Natural killer cell (primary cell): ENCODE data around the gene KHNYN. TPM values are rescaled to one million over a fixed set of nuclear protein-coding genes. Genes with fewer than 3 reads are reported as not detected.

Experiments
- ATAC-seq, 3 donors: fragments of 150-1000 bp in 2 of 3; fragments of 200-7000 bp in 1 of 3; cut with Tn5 transposase; 1 replicate in 1 of 3; 2 replicates in 2 of 3; pipeline ENCODE4 v1.10.0; 2021; ENCODE audit warnings: mild to moderate bottlenecking in 2 of 3, moderate library complexity in 2 of 3
- DNase-seq, 2 donors: peaks; one replicate each; pipeline versions ENCODE4 v3.0.0 to v3.0.0-alpha.2; 2013 to 2021; ENCODE audit warnings: mixed read lengths in 1 of 2
- H3K27ac ChIP-seq: one replicate; pipeline ENCODE4 v1.5.1; 2013; ENCODE audit warnings: mild to moderate bottlenecking, low read length
- H3K27me3 ChIP-seq: one replicate; pipeline ENCODE4 v1.6.1; 2013; ENCODE audit warnings: low read length; ENCODE audit not compliant: control insufficient read depth, insufficient read depth
- H3K36me3 ChIP-seq: one replicate; pipeline ENCODE4 v1.6.1; 2013; ENCODE audit warnings: low read length; ENCODE audit not compliant: control insufficient read depth, insufficient read depth
- H3K4me1 ChIP-seq: one replicate; pipeline ENCODE4 v1.6.1; 2013; ENCODE audit warnings: low read length; ENCODE audit not compliant: control insufficient read depth, insufficient read depth
- H3K4me3 ChIP-seq: one replicate; pipeline ENCODE4 v1.5.1; 2013; ENCODE audit warnings: low read length
- H3K9me3 ChIP-seq: one replicate; pipeline ENCODE4 v1.6.1; 2013; ENCODE audit warnings: low read length; ENCODE audit not compliant: control insufficient read depth, insufficient read depth
- H3K27ac Mint-ChIP-seq, 2 donors: one replicate each; pipeline ENCODE4 v1.8.0; 2022; ENCODE audit warnings: mild to moderate bottlenecking in 2 of 2, mixed read lengths in 2 of 2, moderate library complexity in 1 of 2
- H3K27me3 Mint-ChIP-seq, 2 donors: one replicate each; pipeline ENCODE4 v1.8.0; 2022; ENCODE audit warnings: low read depth in 2 of 2, mixed read lengths in 2 of 2
- H3K36me3 Mint-ChIP-seq: one replicate; pipeline ENCODE4 v1.8.0; 2022; ENCODE audit warnings: mixed read lengths
- H3K4me1 Mint-ChIP-seq, 2 donors: one replicate each; pipeline ENCODE4 v1.8.0; 2022; ENCODE audit warnings: mixed read lengths in 2 of 2
- H3K4me3 Mint-ChIP-seq: one replicate; pipeline ENCODE4 v1.8.0; 2022; ENCODE audit warnings: mild to moderate bottlenecking, moderate library complexity, mixed read lengths
- H3K9me3 Mint-ChIP-seq, 2 donors: one replicate each; pipeline ENCODE4 v1.8.0; 2022; ENCODE audit warnings: mixed read lengths in 2 of 2
- CTCF ChIP-seq: fragments of 200-600 bp; IDR thresholded peaks from one replicate; pipeline ENCODE4 v1.8.0; 2022; ENCODE audit warnings: antibody characterized with exemption
- WGBS: methylation state at CpG from one replicate; pipeline ENCODE4 v1.1.7; 2013; ENCODE audit warnings: missing lambda C conversion rate; ENCODE audit not compliant: insufficient coverage; 5-methylcytosine and 5-hydroxymethylcytosine counted together
- intact Hi-C: fragments of 100-400 bp; cut with micrococcal nuclease; formaldehyde crosslinking; loops from one replicate; pipeline ENCODE4 v1.14.2; 2022
- total RNA-seq, 4 donors: library from RNA; stranded (reverse); fragments of 120-200 nt in 1 of 4; gene quantifications; one replicate each; pipeline versions ENCODE4 v1.2.3 to v1.2.4, GENCODE V29; 2013 to 2022

Gene KHNYN
- total RNA-seq, 3 donors from 2014 or later (not counting 1 experiment from before 2014, with no cell fraction given): 106 to 141 (median 116) TPM

GRCh38 chr14:24437020-24437735, 7.4 kb downstream of the KHNYN start:
- DNase-seq: peak in 1 of 2 donors; percentile 39
- WGBS: 66% methylated on average over 12 of the region's 12 CpGs
- no peaks in the 10 kb centered on the region for H3K27me3 Mint-ChIP-seq
- H3K27ac Mint-ChIP-seq: peak overlapping the region; percentile 19 to 50
- no peak overlapping the region for H3K27ac ChIP-seq
- no peaks in the 10 kb centered on the region for H3K27me3 ChIP-seq
- H3K4me1 ChIP-seq: peaks cover 36% of the 10 kb centered on the region
- no peaks in the 10 kb centered on the region for H3K36me3 Mint-ChIP-seq
- no peak for ATAC-seq
- H3K9me3 Mint-ChIP-seq: no peaks in the 10 kb centered on the region
- peak; percentile 15 for TF ChIP-seq CTCF
- H3K9me3 ChIP-seq: no peaks in the 10 kb centered on the region
- peaks cover 31 to 58% of the 10 kb centered on the region in 2 donors for H3K4me1 Mint-ChIP-seq
- peaks cover 70% of the 10 kb centered on the region for H3K36me3 ChIP-seq
- H3K4me3 Mint-ChIP-seq: peak overlapping the region; percentile 31
- intact Hi-C loops: loop anchor here (10.0 kb wide), 1 partner anchor 192 kb away; the partner anchor contains the start of gene TINF2
- no peak overlapping the region for H3K4me3 ChIP-seq

- Mint-ChIP-seq H3K4me1 (peaks cover 36 to 63% of the 10 kb centered on the region in 2 donors), H3K36me3 (no peaks in the 10 kb centered on the region), H3K9me3 (no peaks in the 10 kb centered on the region), H3K27ac (peak overlapping the region; percentile 19 to 45), H3K27me3 (no peaks in the 10 kb centered on the region), H3K4me3 (no peak overlapping the region)
- intact Hi-C loops: loop anchor here (10.0 kb wide), 1 partner anchor 193 kb away; the partner anchor contains the start of gene TINF2
- peaks cover 32% of the 10 kb centered on the region for H3K4me1 ChIP-seq
- H3K27ac ChIP-seq: no peak overlapping the region
- no peak for TF ChIP-seq CTCF
- H3K9me3 ChIP-seq: no peaks in the 10 kb centered on the region
- WGBS: 69% methylated on average over 2 of the region's 2 CpGs
- DNase-seq: no peak
- no peak overlapping the region for H3K4me3 ChIP-seq
- peaks cover 65% of the 10 kb centered on the region for H3K36me3 ChIP-seq
- no peaks in the 10 kb centered on the region for H3K27me3 ChIP-seq
- ATAC-seq: no peak
These were observed 7.9 kb downstream of the KHNYN start for GRCh38 chr14:24437736-24438067.

GRCh38 chr14:24438223-24439097, 8.7 kb downstream of the KHNYN start:
- H3K4me3 ChIP-seq: no peak overlapping the region
- DNase-seq (no peak), ATAC-seq (no peak)
- Mint-ChIP-seq H3K4me1 (peaks cover 43 to 70% of the 10 kb centered on the region in 2 donors), H3K36me3 (no peaks in the 10 kb centered on the region), H3K27ac (peak overlapping the region; percentile 19 to 64), H3K4me3 (no peak overlapping the region), H3K27me3 (no peaks in the 10 kb centered on the region), H3K9me3 (no peaks in the 10 kb centered on the region)
- H3K4me1 ChIP-seq: peaks cover 32% of the 10 kb centered on the region
- no peak overlapping the region for H3K27ac ChIP-seq
- H3K27me3 ChIP-seq: no peaks in the 10 kb centered on the region
- no peak for TF ChIP-seq CTCF
- WGBS: 68% methylated on average over 8 of the region's 9 CpGs
- intact Hi-C loops: loop anchor here (10.0 kb wide), 1 partner anchor 194 kb away; the partner anchor contains the start of gene TINF2
- H3K9me3 ChIP-seq: no peaks in the 10 kb centered on the region
- H3K36me3 ChIP-seq: peaks cover 58% of the 10 kb centered on the region
